ENCODE data around the gene CNN3. TPM values are rescaled to one million over a fixed set of nuclear protein-coding genes. Genes with fewer than 3 reads are reported as not detected.

Gene CNN3
- total and polyA plus RNA-seq, 8 donors, result 31.7 to 143 (median 49.8) TPM

DNA sequence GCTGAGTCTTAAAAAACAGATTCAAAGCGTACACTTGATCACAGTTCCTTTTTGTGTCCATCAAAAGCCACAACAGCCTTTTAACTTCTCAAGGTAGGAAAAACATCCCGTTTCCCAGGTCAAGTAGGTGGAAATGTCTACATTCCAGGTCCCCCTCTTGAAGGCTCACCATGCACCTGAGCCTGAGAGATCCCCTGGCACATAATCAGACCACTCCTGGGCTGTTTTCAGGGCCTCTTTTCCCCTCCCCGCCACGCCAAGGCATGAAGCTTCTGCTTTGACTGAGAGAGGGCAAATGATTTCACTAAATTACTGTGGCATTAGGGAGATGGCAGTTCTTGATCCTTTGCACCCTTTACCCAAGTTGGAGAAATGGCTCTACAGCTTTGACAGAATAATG is 21.7 kb downstream of the CNN3 start:
- no peak for TF ChIP-seq CTCF (IDR thresholded peaks at IDR 0.05)
- ATAC-seq, result no peak
- 92 to 94% methylated on average over 4 of the region's 4 CpGs for WGBS, 2 donors
- Histone ChIP-seq H3K36me3 (no peaks in the 10 kb centered on the region), H3K4me3 (no peak overlapping the region), H3K27me3 (no peaks in the 10 kb centered on the region), H3K4me1 (peaks cover 0 to 10% (median 0%) of the 10 kb centered on the region in 3 donors), H3K9me3 (no peaks in the 10 kb centered on the region), H3K27ac (no peak overlapping the region)
- no peak for DNase-seq
- intact Hi-C loops (cut with DNase I), result no loop called here
- no peak for FAIRE-seq

GRCh38 chr1:94903280-94904009 is 23.5 kb downstream of the CNN3 start:
- ATAC-seq, result no peak
- intact Hi-C loops (cut with DNase I), result no loop called here
- peaks cover 4 to 14% (median 5%) of the 10 kb centered on the region in 3 donors for H3K4me1 ChIP-seq
- no peak for FAIRE-seq
- WGBS, 2 donors, result 91 to 93% methylated on average over 7 of the region's 7 CpGs
- no peaks in the 10 kb centered on the region for H3K27me3 ChIP-seq
- DNase-seq, result no peak
- H3K9me3 ChIP-seq, result no peaks in the 10 kb centered on the region
- H3K27ac ChIP-seq, result no peak overlapping the region
- no peak overlapping the region for H3K4me3 ChIP-seq
- H3K36me3 ChIP-seq, result peaks cover 0 to 2% (median 0%) of the 10 kb centered on the region in 3 donors
- no peak for TF ChIP-seq CTCF (IDR thresholded peaks at IDR 0.05)

GRCh38 chr1:94901841-94902240 is 25.1 kb downstream of the CNN3 start:
- TF ChIP-seq CTCF (IDR thresholded peaks at IDR 0.05), result no peak
- DNase-seq (no peak), ATAC-seq (no peak), FAIRE-seq (no peak)
- H3K4me1 ChIP-seq, result peaks cover 4 to 14% (median 5%) of the 10 kb centered on the region in 3 donors
- H3K36me3 ChIP-seq, result peaks cover 0 to 6% (median 4%) of the 10 kb centered on the region in 3 donors
- no peak overlapping the region for H3K27ac ChIP-seq
- intact Hi-C loops (cut with DNase I), result no loop called here
- H3K9me3 ChIP-seq, result no peaks in the 10 kb centered on the region
- H3K27me3 ChIP-seq, result no peaks in the 10 kb centered on the region
- H3K4me3 ChIP-seq, result no peak overlapping the region
- 80 to 94% methylated on average over 4 of the region's 4 CpGs for WGBS, 2 donors

DNA sequence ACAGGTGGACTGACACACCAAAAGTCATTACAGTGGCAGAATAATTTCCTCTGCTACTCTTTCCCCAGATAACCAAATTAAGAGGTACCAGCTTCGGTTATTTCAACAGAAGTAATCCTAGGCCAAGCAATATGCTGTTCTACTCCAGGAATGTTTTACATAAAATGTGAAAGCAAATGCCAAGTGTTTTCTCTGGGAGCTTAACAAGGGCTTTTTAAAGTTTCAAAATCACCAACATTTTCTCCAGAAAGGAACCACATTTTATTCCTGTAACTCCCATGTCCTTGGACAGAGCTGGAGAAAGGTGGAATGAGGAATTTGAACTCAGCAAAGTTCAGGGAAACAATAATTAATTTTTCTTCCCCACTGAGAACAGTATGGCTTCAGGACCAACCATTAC is 27.2 kb downstream of the CNN3 start:
- TF ChIP-seq CTCF (IDR thresholded peaks at IDR 0.05), result no peak
- FAIRE-seq (no peak), ATAC-seq (no peak), DNase-seq (no peak)
- H3K27me3 ChIP-seq, result no peaks in the 10 kb centered on the region
- WGBS, 2 donors, result 55 to 59% methylated on average over 1 of the region's 1 CpG
- peaks cover 0 to 24% (median 15%) of the 10 kb centered on the region in 3 donors for H3K36me3 ChIP-seq
- H3K4me1 ChIP-seq, result peaks cover 4 to 14% (median 5%) of the 10 kb centered on the region in 3 donors
- H3K27ac ChIP-seq, result peak overlapping the region in 1 of 4 donors; percentile 19
- intact Hi-C loops (cut with DNase I), result no loop called here
- no peaks in the 10 kb centered on the region for H3K9me3 ChIP-seq
- H3K4me3 ChIP-seq, result no peak overlapping the region
